Frontal cortex (tissue), 4 donors: ENCODE results near the gene AGPAT2. TPM values are rescaled to one million over a fixed set of nuclear protein-coding genes. Genes with fewer than 3 reads are reported as not detected.
"Not testable (repeated sequence)": the region's sequence is repeated elsewhere in the genome, so short reads cannot be mapped to it uniquely, and the experiment has no call there.

Source experiments
- DNase-seq, 2 donors: peaks; one replicate each; pipeline ENCODE4 v3.0.0; 2012; ENCODE audit warnings: low spot score in 2 of 2
- FAIRE-seq: peaks from 2 replicates; lab custom pipeline; 2012; peaks lifted over from hg19 to GRCh38; lab: Jason Lieb, UNC
- total RNA-seq: library from RNA; depleted of rRNA; stranded (reverse); fragments of >200 nt; gene quantifications from one replicate; pipeline ENCODE4 v1.2.3, GENCODE V29; 2014
- donor health status: control.
- donor health status: control.
- donor health status: control.

The AGPAT2 gene
- total RNA-seq, 1 donor from 2014 or later = 1.2 TPM

- DNase-seq = no peak
These were observed 52.4 kb downstream of the AGPAT2 start for GRCh38 chr9:136634904-136635303.

DNA sequence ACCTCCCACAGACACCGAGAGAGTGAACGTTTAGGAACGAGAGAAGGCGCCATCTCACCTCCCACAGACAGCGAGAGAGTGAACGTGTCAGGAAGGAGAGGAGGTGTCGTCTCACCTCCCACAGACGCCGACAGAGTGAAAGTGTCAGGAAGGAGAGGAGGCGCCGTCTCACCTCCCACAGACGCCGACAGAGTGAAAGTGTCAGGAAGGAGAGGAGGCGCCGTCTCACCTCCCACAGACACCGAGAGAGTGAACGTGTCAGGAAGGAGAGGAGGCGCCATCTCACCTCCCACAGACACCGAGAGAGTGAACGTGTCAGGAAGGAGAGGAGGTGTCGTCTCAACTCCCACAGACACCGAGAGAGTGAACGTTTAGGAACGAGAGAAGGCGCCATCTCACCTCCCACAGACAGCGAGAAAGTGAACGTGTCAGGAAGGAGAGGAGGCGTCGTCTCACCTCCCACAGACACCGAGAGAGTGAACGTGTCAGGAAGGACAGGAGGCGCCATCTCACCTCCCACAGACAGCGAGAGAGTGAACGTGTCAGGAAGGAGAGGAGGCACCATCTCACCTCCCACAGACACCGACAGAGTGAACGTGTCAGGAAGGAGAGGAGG is 54.7 kb downstream of the AGPAT2 start:
- DNase-seq, FAIRE-seq: not testable (repeated sequence)

More at GRCh38 chr9:136634904-136635303, 52.4 kb downstream of the AGPAT2 start:
- no peak for FAIRE-seq

DNA sequence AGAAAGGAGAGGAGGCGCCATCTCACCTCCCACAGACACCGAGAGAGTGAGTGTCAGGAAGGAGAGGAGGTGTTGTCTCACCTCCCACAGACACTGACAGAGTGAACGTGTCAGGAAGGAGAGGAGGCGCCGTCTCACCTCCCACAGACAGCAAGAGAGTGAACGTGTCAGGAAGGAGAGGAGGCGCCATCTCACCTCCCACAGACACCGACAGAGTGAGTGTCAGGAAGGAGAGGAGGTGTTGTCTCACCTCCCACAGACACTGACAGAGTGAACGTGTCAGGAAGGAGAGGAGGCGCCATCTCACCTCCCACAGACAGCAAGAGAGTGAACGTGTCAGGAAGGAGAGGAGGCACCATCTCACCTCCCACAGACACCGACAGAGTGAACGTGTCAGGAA is 55.2 kb downstream of the AGPAT2 start:
- not testable (repeated sequence) for DNase-seq, FAIRE-seq

DNA sequence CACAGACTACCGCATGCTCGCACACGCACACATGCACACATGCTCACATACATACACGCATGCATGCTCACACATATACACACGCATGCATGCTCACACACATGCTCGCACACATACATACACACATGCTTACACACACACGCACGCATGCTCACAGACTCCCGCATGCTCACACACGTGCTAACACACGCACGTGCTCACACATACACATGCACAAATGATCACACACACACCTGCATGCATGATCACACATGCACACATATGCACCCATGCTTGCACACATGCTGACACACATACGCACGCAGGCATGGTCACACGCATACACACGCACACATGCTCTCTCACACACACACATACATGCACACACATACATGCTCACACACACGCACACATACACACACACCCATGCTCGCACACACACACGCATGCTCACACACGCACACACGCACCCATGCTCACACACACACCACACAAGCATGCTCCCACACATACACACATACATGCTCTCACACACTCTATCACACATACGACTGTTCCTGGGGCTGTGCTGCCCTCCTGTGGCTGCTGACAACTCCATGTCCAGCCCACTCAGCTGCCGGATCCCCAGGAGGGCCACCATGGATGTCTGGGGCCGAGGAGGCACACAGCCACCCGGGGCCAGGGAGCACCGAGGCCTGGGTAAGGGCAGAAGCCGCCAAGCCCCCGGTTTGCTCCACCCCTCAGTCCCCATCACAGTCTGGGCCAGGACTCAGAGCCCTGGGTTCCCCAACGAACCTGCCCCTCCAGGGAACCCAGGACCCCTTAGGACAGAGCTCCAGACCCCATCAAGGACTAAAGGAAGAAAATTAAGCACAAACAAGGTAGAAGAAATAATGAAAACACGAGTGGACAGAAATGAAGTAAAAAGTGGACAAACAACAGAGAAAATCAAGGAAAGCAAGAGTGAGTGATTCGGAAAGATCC is 55.9 kb downstream of the AGPAT2 start:
- FAIRE-seq = no peak
- peak in 1 of 2 donors; percentile 75 for DNase-seq

DNA sequence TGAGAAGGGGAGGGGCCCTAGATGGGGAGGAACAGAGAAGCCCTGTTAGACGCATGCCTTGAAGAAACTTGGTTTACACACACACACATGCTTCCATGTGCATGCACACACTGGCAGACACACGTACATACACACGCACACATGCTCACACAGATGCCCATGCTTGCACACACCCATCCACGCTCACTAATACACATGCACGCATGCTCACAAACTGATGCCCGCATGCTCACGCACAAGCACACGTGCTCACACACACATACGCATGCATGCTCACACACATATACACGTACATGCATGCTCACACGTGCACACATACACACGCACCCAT is 56.6 kb downstream of the AGPAT2 start:
- no peak for DNase-seq
- FAIRE-seq = no peak

GRCh38 chr9:136629879-136630661 is 57.2 kb downstream of the AGPAT2 start:
- peak in 1 of 2 donors; percentile 72 for DNase-seq
- FAIRE-seq = no peak

DNA sequence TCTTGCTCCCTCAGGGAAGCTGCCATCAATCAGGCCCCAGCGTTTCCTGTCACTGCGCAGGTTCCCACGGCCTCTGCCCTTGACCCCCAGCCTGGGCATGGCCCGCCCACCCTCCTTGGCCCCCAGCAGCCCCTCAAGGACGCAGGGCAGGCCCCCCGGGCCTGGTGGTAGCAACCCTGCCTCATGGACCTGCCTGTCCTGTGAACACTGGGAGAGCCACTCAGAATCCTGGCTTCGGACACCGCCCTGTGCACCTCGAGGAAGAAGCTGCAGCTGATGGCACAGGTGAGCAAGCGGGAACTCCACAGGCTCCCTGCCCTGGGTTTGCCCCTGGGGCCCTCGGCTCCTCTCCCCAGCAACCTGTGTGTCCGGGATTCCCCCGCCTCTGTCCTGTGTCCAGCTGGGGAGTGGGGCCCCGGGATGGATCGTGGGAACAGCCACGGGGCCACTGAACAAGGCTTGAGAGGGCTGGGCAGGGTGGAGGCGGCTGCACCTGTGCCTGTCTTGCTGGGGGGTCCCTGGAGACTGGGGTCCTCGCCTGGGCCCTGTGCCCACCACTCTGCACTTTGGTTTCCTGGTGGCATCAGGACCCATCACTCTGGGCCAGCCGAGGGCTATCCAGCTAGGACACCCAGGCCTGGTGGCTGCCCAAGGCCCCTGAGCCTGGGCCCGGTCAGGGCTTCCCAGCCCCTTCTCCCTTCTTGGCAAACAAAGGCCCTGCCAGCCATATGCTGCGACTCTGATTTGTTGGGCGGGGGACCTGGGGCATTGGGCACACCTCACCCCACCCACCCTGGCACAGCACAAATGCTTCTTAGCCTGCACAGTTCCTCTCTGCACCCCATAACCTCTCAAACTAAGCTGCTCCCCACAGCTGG is 58.0 kb downstream of the AGPAT2 start:
- no peak for FAIRE-seq
- no peak for DNase-seq

GRCh38 chr9:136628268-136628667 is 59.0 kb downstream of the AGPAT2 start:
- no peak for DNase-seq
- no peak for FAIRE-seq

GRCh38 chr9:136627703-136628102 is 59.6 kb downstream of the AGPAT2 start:
- no peak for FAIRE-seq
- no peak for DNase-seq

- FAIRE-seq (no peak), DNase-seq (no peak)
These were observed 60.3 kb downstream of the AGPAT2 start for GRCh38 chr9:136626740-136627642.

DNA sequence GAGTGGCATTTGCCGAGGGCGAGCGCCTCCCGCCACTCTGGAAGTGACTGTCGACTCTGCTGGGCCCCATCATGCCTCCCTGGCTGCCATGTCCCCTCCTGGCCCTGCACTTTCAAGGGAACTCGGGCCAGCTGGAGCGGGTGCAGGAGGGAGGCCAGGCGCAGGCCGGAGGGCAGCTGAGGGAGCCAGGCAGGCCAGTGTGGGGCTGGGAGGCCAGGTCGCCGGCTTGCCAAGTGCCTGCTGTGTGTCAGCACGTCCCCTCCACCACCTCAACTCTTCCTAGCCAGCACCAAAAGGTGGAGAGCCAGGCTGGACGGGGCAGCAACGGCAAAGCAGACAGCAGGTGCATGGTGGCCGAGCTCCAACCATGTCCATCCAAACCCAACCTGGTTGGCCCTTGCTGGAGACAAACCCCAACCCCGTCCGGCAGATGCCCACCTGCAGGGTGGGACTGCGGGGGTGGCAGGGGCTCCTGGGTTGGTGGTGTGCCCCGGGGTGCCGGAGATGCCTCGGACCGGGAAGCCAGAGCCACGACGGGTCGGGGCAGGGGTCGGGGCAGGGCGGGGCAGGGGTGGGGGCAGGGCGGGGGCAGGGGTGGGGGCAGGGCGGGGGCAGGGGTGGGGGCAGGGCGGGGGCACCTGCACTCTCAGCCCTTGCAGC is 61.1 kb downstream of the AGPAT2 start:
- FAIRE-seq (no peak), DNase-seq (no peak)

DNA sequence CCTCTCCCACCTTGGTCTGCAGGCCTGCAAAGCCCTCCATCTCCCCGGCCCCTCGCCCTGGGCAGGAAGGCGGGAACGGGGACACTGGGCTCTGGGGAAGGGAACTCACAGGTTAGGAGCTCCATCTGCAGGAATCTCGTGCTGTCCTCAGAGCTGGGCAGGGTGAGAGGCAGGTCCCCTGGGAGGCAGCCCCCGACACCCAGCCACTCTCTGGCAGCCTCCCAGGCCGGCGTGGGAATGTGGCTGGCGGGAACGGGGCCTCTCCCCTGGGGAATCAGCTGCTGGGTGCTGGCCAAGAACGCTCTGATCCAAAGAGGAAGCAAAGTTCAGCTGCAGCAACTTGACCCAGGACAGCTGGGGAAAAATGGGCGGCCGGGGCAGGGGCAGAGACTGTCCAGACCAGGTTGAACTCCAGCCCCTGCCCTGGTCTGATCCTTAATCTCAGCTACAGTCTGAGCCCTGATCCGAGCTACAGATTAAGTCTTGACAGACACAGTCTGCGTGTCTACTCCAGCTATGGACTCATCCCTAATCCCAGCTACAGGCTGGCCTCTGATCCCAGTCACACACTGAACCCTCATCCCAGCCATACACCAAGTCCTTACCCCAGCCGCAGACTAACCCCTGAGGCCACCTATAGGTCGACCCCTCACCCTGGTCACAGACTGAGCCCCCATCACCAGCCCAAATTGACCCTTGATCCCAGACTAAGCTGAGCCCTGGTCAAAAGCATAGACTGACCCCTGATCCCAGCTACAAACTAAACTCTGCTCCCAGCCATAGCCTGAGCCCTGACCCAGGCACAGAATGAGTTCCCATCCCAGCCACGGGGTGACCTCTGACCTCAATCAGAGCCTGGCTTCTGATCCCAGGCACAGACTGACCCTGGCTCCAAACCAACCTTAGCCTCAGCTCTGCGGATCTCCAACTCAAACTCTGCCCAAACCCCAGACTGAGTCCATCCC is 61.9 kb downstream of the AGPAT2 start:
- DNase-seq (peak; percentile 91 to 93), FAIRE-seq (no peak)

DNA sequence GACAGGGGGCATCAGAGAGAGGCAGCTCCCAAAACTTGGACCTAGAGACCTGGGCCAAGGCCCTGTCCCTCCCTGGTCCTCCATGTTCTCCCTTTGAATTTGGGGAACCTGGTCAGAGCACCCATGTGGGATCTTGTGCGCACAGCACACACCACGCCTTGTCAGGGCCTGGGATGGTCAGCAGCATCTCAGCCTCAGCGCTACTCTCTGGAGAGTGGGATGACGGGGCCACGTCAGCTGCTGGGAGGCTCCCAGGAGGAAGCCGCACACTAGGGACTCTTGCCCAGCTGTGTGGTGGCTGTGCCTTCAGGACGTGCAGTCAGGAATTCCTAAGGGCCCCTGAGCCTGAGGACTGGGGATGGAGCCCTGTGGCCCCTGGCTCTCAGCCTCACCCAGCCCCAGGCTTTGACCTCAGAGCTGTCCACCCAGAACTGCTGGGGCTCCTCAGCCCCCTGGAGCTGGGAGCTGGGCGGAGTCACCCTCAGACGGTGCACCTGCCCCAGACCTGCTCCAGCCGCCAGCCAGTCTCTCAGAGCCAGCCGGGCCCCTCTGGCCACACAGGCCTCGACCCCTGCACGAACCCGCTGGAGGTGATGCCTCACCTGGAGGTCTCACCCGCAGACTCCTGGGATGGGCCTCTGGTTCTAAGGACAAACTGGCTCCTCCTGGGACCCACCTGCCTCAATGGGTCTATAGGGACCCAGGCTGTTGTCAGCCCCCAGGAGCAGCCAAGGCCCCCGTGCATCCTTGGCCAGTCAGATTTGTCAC is 62.9 kb downstream of the AGPAT2 start:
- no peak for DNase-seq
- FAIRE-seq = no peak

GRCh38 chr9:136623842-136624183 is 63.4 kb downstream of the AGPAT2 start:
- DNase-seq (no peak), FAIRE-seq (no peak)
